HG02588 (cell line): Measurements from ENCODE around the gene PIK3R1.
A peak's percentile ranks its signal among the peaks of the same experiment; 100 is the strongest.
"Not testable (repeated sequence)": the region's sequence is repeated elsewhere in the genome, so short reads cannot be mapped to it uniquely, and the experiment has no call there.

ENCODE experiments used
- ATAC-seq: cut with Tn5 transposase; IDR thresholded peaks from one replicate; pipeline ENCODE4 v1.9.1; 2021; ENCODE audit warnings: mild to moderate bottlenecking, moderate library complexity; ENCODE audit not compliant: unreplicated experiment

The PIK3R1 gene

GRCh38 chr5:68225188-68225910, 9.8 kb downstream of the PIK3R1 start:
- no peak for ATAC-seq

- ATAC-seq = no peak
Observed at GRCh38 chr5:68225911-68226545, 10.5 kb downstream of the PIK3R1 start.

- no peak for ATAC-seq
Observed at GRCh38 chr5:68226546-68227073, 11.1 kb downstream of the PIK3R1 start.

- ATAC-seq = no peak
Observed at GRCh38 chr5:68227532-68228160, 12.1 kb downstream of the PIK3R1 start.

GRCh38 chr5:68229416-68229815, 13.9 kb downstream of the PIK3R1 start:
- ATAC-seq = no peak

- ATAC-seq = no peak
Observed at GRCh38 chr5:68230285-68230684, 14.7 kb downstream of the PIK3R1 start.

GRCh38 chr5:68231414-68232076, 16.0 kb downstream of the PIK3R1 start:
- ATAC-seq = no peak

GRCh38 chr5:68232277-68232676, 16.7 kb downstream of the PIK3R1 start:
- ATAC-seq = no peak

GRCh38 chr5:68233075-68233474, 17.5 kb downstream of the PIK3R1 start:
- ATAC-seq = no peak

- not testable (repeated sequence) for ATAC-seq
Observed at GRCh38 chr5:68235229-68235628, 19.7 kb downstream of the PIK3R1 start.

GRCh38 chr5:68237715-68238114, 22.2 kb downstream of the PIK3R1 start:
- no peak for ATAC-seq

- ATAC-seq = peak; percentile 75
Observed at GRCh38 chr5:68239487-68239886, 23.9 kb downstream of the PIK3R1 start.

- ATAC-seq = peak; percentile 62
Observed at GRCh38 chr5:68240202-68240601, 24.6 kb downstream of the PIK3R1 start.

- no peak for ATAC-seq
Observed at GRCh38 chr5:68240771-68241170, 25.2 kb downstream of the PIK3R1 start.

- no peak for ATAC-seq
Observed at GRCh38 chr5:68242743-68243142, 27.2 kb downstream of the PIK3R1 start.

GRCh38 chr5:68243251-68243650, 27.7 kb downstream of the PIK3R1 start:
- ATAC-seq = no peak

GRCh38 chr5:68243681-68244080, 28.1 kb downstream of the PIK3R1 start:
- ATAC-seq = no peak

GRCh38 chr5:68245319-68245718, 29.8 kb downstream of the PIK3R1 start:
- no peak for ATAC-seq

- no peak for ATAC-seq
Observed at GRCh38 chr5:68246802-68247201, 31.2 kb downstream of the PIK3R1 start.

- ATAC-seq = no peak
Observed at GRCh38 chr5:68247627-68248026, 32.1 kb downstream of the PIK3R1 start.

GRCh38 chr5:68248896-68249295, 33.3 kb downstream of the PIK3R1 start:
- ATAC-seq = no peak
